ENCODE results near the gene P2RY2.

Gene P2RY2

DNA sequence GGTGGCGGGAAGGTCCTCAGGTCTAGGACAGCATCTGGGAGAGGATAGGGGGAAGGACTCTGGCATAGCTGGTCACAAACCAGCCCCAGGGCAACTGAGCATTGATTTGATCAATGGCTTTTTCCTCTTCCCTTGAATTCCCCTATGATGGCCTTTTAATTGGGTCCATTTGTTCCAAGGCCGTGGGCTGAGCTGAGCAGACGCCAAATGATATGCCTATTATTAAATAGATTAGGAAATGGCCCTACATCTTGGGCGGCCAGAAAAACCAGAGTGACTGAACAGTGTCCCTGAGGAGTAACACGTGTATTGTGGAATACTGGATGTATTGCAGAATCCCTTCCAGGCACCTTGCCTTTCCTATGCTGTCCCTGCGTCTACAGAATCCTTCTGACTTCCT is 27.4 kb downstream of the P2RY2 start:
- DNase-seq = no peak

DNA sequence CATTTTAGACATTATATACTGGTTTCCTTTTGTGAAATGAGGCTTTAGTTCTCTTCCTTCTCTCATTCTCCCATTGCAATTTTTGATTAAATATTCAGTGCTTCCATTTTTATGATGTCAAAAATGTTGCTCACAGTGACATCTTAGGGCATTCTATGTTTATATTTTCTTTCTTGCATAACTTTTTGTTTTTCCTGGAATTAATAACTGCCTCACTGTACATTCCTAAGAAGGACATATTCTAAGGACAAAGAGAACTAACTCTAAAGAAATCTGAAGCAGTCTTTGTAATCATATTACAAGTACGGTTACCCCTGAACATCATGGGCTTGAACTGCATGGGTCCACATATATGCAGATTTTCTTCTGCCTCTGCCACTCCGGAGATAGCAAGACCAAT is 28.2 kb downstream of the P2RY2 start:
- peak; percentile 12 for DNase-seq

DNA sequence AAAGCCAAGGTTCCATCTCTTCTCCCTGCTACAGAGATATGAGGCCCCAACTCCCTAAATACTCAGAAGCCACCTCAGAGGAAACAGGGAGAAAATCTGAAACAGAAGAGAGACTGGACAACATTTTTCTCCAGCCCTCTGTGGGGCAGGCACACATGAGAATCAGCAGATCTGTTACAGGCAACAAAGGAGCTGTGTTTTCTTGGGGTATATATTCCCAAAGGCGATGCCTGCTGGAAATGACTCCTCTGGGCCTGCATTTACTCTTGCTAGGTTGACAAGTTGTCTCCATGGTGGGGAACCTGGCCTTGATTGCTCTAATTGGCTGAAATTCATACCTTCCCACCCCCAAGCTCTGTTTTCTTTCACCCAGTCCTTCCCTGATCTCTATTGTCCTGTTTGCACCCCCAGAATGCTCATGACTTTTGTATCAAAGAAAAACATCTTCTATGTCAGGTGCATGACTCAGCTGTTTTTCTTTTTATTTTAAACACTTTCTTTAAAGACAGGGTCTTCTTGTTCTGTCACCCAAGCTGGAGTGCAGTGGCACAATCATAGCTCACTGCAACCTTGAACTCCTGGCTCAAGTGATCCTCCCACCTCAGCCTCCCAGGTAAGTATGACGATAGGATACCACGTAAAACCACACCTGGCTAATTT is 30.6 kb downstream of the P2RY2 start:
- no peak for DNase-seq

DNA sequence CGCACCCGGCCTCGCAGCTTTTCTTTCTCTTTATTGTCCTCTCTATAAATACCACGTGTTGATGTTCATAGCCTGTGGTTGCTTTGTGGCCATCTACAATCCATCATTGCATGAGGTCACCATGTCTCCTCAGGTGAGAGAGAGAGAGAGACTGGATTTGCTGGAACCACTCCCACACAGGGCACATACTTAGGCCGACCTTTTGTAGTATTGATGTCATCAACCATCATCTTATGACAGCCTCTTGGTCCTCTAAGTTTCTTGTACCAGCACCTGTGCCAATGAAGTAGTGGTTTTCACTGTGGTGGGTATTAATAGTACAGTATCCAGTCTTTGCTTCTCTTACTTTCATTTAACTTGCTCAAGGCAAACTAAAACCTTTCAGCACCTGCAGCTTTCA is 31.2 kb downstream of the P2RY2 start:
- DNase-seq = no peak

DNA sequence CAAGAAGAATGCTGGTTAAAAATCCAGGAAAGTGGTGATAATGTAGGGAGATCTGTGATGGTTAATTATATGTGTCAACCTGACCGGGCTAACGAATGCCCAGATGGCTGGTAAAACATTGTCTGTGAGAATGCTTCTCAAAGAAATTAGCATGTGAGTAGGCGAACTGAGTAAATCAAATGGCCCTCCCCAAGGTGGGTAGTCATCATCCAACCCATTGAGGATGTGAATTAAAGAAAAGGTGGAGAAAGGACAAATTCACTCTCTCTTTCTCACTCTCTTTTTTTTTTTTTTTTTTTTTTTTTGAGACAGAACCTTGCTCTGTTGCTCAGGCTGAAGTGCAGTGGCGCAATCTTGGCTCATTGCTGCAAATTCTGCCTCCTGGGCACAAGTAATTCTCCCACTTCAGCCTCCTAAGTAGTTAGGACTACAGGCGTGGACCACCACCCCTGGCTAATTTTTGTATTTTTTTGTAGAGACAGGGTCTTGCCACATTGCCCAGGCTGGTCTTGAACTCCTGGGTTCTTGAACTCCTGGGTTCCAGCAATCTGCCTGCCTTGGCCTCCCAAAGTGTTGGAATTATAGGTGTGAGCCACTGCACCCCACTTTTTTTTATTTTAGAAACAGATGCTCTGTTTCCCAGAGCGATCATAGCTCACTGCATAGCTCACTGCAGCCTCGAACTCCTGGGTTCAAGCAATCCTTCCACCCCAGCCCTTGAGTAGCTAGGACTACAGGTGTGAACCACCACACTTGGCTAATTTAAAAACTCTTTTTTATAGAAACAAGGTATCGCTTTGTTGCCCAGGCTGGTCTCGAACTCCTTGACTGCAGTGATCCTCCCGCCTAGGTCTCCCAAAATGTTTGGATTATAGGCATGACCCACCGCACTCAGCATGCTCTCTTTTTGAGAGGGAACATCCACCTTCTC is 32.0 kb downstream of the P2RY2 start:
- no peak for DNase-seq

DNA sequence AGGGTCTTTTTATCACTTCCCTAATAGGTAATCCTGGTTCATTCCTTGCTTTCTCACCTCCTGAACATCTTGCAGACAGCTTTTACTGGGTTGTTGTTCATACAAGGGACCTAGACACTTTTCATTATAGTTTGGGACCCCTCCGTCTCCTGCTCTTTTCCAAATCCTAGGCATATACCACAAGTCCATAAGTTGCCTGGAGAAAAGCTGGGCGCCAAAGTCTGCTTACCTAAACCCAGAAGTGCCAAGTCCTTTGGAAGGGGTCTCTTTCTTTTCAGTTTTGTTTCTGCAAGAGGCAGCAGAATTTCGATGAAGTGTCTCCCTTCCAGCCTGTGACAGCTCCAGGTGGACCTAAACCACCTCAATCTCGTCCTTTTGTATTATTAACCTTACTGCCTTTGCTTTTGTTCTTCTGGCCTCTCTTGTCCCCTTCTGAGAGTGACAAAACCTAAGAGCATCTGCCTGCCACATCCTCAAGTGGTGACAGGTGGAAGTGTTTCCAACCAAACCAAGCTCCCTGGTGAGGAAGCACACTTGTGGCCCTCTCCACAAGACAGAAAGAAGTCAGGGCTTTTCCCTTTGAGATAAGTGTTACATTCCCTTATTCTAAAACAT is 34.6 kb downstream of the P2RY2 start:
- no peak for DNase-seq

DNA sequence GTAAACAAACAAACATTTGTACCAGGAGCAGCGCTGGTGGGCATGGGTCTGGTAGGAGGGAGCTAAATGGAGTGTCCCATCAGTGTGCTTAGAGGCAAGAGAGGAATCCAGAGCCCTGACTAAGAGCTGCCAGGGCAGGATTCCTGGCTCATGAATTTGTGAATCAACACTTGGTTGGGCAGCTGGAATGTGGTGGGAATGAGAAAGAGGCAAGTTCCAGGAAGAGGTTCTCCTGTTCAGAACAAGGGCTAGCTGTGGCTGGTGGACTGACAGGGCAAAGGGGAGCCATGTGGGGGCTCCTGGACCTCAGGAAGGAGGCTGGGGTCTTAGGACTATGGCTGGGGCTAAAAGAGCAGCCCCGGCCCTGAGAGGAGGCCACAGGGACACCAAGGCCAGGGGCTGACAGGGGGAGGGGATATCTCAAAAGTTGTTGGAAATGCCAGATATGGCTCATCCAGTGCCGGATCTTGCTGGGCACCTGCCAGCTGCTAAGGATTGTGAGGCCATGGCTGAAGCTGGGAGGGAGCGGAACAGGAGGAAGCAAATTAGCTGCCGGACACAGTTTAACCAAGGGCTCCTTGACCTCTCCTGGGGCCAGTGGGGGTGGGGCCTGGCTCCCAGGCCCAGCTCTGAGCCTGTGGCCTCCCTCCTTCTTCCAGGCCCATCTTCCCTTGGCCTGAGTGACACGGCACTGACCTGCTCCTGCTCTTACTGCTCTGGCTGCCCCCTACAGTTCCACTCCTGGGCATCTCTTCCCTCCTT is 39.4 kb downstream of the P2RY2 start:
- peak; percentile 96 for DNase-seq

DNA sequence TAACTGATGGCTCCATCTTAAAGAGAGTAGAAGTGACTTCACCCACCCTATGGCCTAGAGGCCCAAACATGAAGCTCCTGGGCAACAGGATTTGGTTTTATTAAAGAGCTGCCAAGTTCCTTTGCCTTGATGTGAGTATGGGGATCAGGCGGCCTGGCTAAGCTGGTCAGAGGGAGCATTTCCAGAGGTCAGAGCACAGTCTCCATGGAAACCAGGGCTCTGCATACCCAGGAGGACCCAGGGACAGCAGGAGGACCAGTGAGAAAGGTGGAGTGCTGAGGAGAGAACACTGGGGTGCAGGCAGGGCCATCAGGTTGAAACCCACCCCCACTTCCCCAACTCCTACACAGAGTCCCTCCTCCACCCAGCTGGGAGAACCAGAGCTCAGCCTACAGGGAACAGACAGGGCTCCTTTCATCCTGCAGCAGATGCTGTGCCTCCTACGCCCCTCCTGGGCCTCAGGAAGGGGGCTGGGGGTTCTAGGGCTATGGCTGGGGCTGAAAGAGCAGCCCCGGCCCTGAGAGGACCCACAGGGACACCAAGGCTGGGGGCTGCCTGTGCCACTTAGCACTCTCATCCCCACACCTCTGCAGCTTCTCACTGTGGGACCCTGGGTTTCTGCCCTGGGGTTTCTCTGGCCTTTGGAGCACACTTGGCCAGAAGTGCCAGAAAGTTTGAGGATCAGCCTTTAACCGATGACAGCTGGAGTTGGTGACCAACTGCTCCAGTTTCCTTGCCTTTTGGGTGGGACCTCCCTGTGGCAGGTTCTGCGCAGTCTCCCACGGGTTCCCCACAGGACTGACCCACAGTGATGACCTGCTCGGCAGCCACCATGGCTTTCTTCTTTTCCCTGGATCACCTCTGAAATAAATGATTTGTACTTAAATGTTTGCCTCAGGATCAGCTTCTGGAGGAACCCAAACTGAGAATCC is 40.3 kb downstream of the P2RY2 start:
- no peak for DNase-seq

DNA sequence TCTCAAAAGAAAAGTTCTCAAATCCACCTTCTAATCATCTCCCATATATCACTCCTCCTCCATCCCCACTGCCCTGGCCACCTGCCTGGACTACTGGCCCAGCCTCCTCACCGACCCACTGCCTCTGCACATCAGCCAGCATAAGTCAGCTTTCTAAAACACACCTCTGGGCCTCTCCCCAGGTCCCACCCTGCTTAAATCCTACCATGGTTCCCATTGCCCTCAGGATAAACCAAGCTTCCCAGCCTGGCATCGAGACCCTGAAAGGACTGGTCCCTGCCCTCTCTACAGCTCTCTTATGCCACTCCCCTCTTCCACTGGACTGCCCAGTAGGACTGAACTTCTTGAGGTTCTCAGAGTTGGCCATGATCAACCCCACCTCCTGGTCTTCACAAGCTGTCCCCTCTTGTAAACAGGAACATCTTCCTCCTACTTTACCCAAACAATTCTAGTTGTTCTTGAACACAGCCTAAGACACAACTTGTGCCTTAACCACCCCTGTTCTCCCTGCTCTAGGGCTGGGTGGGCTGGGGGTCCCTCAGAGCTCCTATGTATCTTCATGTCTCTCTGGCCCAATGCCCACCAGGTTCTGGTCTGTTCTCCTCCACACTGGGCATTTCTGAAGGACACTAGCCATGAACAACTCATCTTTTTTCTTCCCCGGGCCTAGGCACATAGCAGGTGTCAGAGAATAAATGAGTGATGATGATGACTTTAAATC is 41.5 kb downstream of the P2RY2 start:
- no peak for DNase-seq

DNA sequence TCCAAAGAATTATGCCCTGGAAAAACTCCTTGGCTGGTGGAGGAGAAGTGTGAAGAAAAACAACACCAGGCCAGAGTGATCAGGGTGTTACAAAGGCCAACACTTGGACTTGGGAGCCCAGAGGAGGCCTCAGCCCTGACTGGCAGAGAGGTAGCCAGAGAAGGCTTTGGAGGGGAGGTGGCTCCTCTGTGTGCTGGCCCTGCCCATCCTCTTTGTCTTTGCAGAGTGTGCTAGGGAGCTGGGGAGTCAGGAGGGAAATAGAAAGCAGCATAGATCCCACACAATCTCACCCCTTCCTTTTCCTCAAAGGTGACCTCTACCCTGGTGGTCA is 42.0 kb downstream of the P2RY2 start:
- DNase-seq = no peak

DNA sequence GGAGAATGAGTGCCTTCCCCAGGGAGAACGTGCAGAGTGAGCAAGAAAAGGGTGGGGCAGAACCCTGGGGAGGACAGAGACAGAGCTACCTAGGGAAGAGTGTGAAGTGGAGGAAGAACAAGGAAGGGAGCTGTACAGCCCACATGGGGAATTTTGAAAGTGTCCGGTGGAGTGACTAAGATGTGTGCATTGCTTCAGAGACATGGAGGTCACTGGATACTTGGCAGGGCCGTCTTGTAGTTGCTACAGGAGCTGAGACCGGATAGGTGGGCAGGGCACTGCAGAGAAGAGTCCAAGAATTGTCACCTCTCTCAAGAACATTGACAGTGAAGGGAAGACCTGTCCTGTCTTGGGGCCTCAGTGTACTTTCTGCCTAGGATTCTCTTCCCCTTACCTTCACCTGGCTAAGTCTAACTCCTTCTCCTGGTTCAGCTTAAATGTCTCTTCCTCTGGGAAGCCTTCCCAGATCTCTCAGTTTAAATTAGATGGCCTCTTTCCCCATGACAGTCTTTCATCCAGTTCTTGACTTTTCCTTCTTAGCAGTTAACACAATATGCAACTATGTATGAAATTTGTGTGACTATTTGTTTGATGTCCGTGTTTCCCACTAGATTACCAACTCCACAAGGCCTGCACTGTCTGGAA is 44.9 kb downstream of the P2RY2 start:
- no peak for DNase-seq

DNA sequence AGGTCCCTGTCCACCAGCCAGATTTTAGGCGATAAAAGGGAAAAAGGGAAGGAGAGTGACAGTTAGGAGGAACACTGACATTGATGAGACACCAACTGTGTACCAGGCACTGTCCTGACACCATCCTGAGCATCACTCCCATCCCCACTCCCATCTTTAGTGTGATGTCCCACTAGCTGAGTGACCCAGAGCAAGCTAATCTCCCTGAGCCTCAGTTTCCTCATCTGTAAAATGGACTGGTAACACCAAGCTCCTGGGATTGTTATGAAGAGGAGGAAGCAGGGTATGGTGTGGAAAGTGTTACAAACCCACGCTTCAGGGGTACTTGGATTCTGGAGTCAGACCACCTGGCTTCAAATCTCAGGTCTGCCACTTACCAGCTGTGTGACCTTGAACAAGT is 45.6 kb downstream of the P2RY2 start:
- DNase-seq = no peak

DNA sequence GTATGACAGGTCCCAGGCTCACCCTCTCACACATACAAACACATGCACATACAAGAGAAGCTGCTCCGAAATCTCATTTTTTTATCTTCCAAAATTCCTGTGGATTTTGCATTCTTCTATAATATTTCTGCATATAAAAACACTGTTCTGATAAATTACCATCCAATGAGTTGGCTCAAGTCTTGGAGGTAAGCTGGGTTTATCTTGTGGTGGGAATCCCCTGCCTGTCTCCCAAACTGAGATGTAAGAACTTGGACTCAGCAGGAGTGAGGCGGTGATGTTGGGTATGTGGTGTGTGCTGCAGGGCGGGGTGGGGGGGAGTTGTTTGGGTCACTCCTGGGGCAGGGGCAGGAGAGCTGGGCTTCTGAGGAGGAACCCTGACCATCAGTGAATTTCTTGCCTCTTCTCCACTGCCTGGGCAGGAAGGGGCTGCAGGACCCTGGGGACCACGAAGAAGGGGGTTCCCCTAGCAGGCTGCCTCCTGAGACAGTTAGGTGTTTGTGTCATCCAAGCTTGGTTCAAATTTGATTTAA is 47.3 kb downstream of the P2RY2 start:
- peak; percentile 18 for DNase-seq

DNA sequence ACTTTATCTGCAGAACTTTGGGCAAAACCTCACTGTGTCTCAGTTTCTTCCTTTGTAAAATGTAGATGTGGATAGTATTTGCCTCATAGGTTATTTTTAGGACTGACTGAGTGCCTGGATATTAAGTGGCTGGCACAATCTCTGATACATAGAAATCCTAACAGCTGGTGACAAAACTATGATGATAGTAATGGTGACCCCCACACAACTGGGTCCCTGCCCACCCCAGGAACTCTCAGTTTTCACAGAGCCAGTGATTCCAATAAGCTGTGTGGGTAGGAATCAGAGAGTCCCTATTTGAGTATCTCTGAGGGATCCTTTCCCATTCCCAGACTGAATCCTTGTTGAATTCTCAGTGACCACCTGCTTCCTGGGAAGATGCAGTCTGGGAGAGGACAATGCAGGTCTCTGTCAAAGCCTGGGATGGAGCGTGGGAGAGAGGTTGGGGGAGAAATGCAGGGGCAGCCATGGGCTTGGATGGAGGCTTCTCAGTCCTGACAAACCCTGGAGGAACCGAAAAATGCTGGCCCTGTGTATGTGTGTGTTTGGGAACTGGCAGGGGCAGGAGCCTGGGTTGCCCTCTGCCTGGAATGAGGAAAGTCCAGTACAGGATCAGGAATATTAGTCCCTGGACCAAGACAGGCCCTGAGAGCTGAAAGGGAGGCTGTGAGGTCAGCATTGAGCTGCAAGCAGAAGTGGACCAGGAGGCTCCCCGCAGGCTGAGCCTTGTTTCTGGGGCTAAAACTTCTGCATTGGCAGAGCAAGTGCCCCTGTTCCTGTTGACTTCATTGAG is 48.0 kb downstream of the P2RY2 start:
- DNase-seq = no peak

DNA sequence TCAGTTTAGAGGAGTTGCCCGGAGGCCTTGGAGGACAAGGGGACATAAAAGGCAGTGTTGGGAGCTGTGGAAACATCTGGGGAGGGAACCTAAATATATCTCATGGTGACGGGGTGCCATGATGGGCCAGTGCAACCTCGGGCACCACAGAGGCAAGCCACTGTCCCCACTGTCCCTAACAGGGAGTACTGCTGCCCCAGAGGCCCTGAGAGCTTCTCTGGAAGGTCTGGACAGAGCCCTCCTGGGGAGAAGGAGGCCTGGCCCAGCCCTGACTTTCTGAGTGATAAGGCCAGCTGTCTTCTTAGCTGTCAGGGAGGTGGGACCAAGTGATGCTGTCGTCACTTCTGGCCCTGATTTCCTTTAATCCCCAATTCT is 48.6 kb downstream of the P2RY2 start:
- DNase-seq = no peak

DNA sequence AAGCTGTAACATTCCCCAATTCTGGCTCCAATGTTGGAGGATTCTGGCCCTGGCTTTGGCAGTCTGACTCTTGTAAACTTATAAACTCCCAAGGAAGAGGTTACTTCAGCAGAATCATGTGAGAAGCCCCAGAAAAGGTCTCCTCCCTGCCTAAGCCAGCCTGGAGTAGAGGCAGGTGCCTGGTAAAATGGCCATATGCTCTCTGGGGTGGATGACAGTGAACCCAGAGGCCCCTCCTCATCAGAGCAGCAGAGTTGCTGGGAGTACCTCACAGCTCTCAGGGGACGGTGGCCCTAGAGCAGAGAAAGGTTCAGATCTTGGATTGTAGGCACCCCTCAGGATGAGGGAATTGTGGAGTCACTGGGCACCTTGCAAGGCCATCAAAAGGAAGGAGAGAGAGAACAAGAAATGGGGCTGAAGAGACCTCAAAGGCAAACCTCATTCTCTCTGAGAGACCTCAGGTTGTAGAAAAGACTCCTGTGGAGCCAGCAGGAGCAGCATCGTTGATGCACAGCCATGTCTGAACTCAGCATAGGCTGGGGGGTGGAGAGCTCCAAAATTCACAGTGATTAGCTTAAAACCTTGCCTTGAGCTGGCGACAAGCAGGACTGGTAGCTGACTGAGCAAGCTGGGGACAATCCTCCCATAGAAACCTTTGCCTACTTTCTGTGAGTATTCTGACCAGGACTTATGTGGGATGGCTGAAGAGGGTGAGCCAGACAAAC is 49.2 kb downstream of the P2RY2 start:
- DNase-seq = no peak

DNA sequence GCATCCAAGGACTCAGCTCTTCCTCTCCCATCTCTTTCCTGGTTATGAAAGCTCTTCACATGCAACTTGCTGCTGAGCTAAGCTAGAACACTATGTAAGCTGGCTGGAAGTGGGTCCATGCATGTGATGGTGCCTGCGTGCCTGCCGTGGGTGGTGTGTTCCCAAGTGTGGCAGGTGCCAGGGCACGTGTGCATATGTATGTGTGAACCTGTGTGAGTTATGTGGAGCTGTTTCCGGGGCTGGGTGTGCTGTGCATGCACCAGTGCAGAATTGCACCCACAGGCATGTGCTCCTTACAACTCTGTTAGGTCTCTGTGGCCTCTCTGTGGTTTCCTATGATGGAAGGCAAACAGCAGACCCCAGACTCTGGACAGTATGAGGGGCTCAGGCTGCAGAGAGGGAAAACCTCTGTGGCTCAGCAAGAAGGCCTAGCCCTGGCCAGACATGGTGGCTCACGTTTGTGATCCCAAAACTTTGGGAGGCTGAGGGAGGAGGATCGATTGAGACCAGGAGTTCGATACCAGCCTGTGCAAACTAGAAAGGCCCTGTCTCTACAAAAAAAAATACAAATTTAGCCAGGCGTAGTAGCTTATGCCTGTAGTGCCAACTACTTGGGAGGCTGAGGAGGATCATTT is 49.9 kb downstream of the P2RY2 start:
- DNase-seq = no peak

DNA sequence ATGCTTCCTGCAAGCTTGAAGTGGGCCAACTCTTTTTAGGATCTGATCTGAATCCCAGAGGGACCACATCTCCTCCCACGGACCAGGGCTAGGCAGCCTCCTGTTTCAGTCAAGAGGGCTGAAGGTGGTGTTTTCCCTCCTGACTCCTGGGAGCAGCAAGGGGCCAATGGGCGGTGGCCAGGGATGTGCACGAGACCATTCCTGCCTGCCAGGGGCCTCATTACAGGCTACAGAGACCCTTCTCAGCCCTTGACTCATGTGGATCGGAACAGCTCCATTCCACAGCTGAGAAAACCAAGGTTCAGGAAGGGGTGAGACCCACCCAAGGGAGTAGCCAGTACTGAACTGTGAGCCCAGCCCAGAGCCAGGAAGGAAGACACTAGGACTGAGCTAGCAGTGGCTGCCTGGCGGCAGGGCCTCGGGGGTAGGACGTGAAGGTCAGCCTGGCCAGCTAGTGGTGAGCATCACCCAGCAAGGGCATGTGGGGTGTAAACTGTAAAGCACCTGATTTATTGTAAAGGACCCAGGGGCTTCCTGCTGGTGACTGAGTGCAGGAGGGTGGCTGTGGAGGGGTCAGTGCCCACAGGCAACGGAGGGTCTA is 50.7 kb downstream of the P2RY2 start:
- no peak for DNase-seq

All from fibroblast of skin of scalp (primary cell).